SK-N-SH treated with all-trans-retinoic acid at 6 μM for 48 hours (cell line): Measurements from ENCODE around the gene NFIL3.

ENCODE experiments used
- PPARA ChIP-seq: fragments of 250-450 bp; sonication (Bioruptor Pico); IDR thresholded peaks from 2 replicates; pipeline ENCODE4 v1.5.0; 2020; ENCODE audit warnings: mild to moderate bottlenecking, borderline replicate concordance
- SNAI2 ChIP-seq: fragments of 250-450 bp; sonication (Bioruptor Pico); IDR thresholded peaks from 2 replicates; pipeline ENCODE4 v1.5.0; 2020; ENCODE audit warnings: mild to moderate bottlenecking, moderate library complexity
- TOX ChIP-seq: fragments of 250-450 bp; sonication (Bioruptor Pico); IDR thresholded peaks from 2 replicates; pipeline ENCODE4 v1.8.0; 2021; ENCODE audit warnings: mild to moderate bottlenecking, moderate library complexity, borderline replicate concordance
- ZNF70 ChIP-seq: fragments of 450-650 bp; formaldehyde crosslinking; IDR thresholded peaks from 2 replicates; pipeline ENCODE4 v1.5.0; 2020; ENCODE audit warnings: mild to moderate bottlenecking, moderate library complexity
- TF ChIP-seq, protein P1 (sequence below): fragments of 250-450 bp; sonication (Bioruptor Pico); IDR thresholded peaks from 2 replicates; pipeline ENCODE4 v1.5.1; 2020; ENCODE audit warnings: low read depth, mild to moderate bottlenecking, moderate library complexity
- TF ChIP-seq, protein P2 (sequence below): fragments of 250-450 bp; sonication (Bioruptor Pico); IDR thresholded peaks from 2 replicates; pipeline ENCODE4 v1.8.0; 2020; ENCODE audit warnings: mild to moderate bottlenecking, moderate library complexity, borderline replicate concordance

DNA sequence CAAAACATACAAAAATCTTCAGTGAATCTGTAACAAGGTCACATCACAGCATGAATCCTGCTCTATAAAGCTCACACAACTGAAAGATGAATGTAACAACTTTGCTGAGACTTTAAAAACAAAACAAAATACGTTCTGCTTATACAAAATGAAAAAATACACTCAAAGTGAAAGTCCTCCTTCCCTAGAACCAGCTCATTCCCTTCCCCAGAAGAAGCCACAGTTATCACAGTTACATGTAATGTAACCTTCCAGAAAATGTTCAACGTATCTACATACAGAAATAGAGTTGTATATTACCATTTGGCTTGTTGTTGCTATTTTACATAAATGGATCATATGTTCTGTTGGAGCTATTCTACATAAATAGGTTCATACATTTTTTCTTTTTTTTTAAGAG, 64.5 kb downstream of the NFIL3 start:
- TF ChIP-seq ZNF70 (CRISPR knock-in tag) (no peak), SNAI2 (CRISPR knock-in tag) (no peak), TOX (CRISPR knock-in tag) (no peak), PPARA (CRISPR knock-in tag) (no peak)
- TF ChIP-seq, protein P1, sequence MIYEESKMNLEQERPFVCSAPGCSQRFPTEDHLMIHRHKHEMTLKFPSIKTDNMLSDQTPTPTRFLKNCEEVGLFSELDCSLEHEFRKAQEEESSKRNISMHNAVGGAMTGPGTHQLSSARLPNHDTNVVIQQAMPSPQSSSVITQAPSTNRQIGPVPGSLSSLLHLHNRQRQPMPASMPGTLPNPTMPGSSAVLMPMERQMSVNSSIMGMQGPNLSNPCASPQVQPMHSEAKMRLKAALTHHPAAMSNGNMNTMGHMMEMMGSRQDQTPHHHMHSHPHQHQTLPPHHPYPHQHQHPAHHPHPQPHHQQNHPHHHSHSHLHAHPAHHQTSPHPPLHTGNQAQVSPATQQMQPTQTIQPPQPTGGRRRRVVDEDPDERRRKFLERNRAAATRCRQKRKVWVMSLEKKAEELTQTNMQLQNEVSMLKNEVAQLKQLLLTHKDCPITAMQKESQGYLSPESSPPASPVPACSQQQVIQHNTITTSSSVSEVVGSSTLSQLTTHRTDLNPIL (CRISPR knock-in tag) = no peak
- TF ChIP-seq, protein P2, sequence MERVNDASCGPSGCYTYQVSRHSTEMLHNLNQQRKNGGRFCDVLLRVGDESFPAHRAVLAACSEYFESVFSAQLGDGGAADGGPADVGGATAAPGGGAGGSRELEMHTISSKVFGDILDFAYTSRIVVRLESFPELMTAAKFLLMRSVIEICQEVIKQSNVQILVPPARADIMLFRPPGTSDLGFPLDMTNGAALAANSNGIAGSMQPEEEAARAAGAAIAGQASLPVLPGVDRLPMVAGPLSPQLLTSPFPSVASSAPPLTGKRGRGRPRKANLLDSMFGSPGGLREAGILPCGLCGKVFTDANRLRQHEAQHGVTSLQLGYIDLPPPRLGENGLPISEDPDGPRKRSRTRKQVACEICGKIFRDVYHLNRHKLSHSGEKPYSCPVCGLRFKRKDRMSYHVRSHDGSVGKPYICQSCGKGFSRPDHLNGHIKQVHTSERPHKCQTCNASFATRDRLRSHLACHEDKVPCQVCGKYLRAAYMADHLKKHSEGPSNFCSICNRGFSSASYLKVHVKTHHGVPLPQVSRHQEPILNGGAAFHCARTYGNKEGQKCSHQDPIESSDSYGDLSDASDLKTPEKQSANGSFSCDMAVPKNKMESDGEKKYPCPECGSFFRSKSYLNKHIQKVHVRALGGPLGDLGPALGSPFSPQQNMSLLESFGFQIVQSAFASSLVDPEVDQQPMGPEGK (CRISPR knock-in tag) = no peak
